RWPE2 (cell line): ENCODE results near the gene DPYSL4.
A peak's percentile ranks its signal among the peaks of the same experiment; 100 is the strongest.

Experiments used
- ATAC-seq: fragments of 200-7000 bp; cut with Tn5 transposase; 3 replicates; pipeline ENCODE4 v1.9.1; 2021; ENCODE audit warnings: low read depth
- DNase-seq: peaks from one replicate; pipeline ENCODE4 v3.0.0-alpha.2; 2020; ENCODE audit warnings: low spot score
- H3K27ac ChIP-seq: fragments of 450-650 bp; 2 replicates; pipeline ENCODE4 v1.5.1; 2017; ENCODE audit warnings: mild to moderate bottlenecking; ENCODE audit not compliant: poor library complexity, severe bottlenecking
- H3K27me3 ChIP-seq: fragments of 250-450 bp; sonication (Bioruptor Pico); 2 replicates; pipeline ENCODE4 v1.5.1; 2021; ENCODE audit warnings: mild to moderate bottlenecking, moderate library complexity; ENCODE audit not compliant: insufficient read depth, poor library complexity, severe bottlenecking
- H3K36me3 ChIP-seq: fragments of 250-450 bp; sonication (Bioruptor Pico); 2 replicates; pipeline ENCODE4 v1.5.1; 2020; ENCODE audit warnings: low read depth, mild to moderate bottlenecking, moderate library complexity
- H3K4me1 ChIP-seq: fragments of 250-450 bp; sonication (Bioruptor Pico); 2 replicates; pipeline ENCODE4 v1.5.1; 2021; ENCODE audit warnings: mild to moderate bottlenecking, moderate library complexity; ENCODE audit not compliant: insufficient read depth, poor library complexity, severe bottlenecking
- H3K4me3 ChIP-seq: fragments of 250-450 bp; sonication (Bioruptor Pico); 2 replicates; pipeline ENCODE4 v1.5.1; 2021; ENCODE audit warnings: mild to moderate bottlenecking, moderate library complexity; ENCODE audit not compliant: severe bottlenecking
- H3K9me3 ChIP-seq: fragments of 250-450 bp; sonication (Bioruptor Pico); 2 replicates; pipeline ENCODE4 v1.5.1; 2021; ENCODE audit warnings: mild to moderate bottlenecking, moderate library complexity; ENCODE audit not compliant: severe bottlenecking
- TF ChIP-seq, protein P1 (sequence below): fragments of 450-650 bp; IDR thresholded peaks from one replicate; pipeline ENCODE4 v1.5.1; 2017; ENCODE audit warnings: mild to moderate bottlenecking, moderate library complexity; ENCODE audit not compliant: poor library complexity, severe bottlenecking

DPYSL4 gene

DNA sequence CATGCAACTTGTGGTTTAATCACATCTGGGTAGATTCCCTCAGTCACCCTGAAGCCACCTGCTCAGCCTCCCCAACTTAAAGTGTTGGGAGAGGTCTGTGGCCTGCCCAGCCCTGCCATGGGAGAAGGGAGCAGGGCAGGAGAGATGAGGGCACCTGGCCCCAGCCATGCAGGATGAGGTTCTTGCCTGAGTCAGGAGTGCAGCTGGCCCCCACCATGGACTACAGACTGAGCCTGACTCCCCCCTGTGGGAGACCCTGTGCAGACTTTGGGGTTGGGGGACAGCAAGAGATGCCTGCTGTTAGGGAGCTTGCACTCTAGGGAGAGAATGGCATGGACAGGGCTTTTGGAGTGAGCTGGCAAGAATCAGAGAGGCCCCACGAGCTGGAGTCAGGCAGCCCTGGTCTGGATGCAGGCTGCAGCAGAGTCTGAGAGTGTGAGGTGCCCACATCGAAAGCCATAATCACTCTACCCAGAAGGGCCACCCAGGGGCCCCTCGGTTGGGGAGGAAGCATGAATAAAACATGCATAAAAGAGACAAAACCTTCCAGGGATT is 34.7 kb upstream of the DPYSL4 start:
- DNase-seq (peak; percentile 45), ATAC-seq (no peak)
- Histone ChIP-seq H3K36me3 (no peaks in the 10 kb centered on the region), H3K27ac (no peak overlapping the region), H3K4me1 (no peaks in the 10 kb centered on the region), H3K9me3 (no peaks in the 10 kb centered on the region), H3K4me3 (no peak overlapping the region), H3K27me3 (no peaks in the 10 kb centered on the region)
- TF ChIP-seq, protein P1, sequence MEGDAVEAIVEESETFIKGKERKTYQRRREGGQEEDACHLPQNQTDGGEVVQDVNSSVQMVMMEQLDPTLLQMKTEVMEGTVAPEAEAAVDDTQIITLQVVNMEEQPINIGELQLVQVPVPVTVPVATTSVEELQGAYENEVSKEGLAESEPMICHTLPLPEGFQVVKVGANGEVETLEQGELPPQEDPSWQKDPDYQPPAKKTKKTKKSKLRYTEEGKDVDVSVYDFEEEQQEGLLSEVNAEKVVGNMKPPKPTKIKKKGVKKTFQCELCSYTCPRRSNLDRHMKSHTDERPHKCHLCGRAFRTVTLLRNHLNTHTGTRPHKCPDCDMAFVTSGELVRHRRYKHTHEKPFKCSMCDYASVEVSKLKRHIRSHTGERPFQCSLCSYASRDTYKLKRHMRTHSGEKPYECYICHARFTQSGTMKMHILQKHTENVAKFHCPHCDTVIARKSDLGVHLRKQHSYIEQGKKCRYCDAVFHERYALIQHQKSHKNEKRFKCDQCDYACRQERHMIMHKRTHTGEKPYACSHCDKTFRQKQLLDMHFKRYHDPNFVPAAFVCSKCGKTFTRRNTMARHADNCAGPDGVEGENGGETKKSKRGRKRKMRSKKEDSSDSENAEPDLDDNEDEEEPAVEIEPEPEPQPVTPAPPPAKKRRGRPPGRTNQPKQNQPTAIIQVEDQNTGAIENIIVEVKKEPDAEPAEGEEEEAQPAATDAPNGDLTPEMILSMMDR, result no peak

DNA sequence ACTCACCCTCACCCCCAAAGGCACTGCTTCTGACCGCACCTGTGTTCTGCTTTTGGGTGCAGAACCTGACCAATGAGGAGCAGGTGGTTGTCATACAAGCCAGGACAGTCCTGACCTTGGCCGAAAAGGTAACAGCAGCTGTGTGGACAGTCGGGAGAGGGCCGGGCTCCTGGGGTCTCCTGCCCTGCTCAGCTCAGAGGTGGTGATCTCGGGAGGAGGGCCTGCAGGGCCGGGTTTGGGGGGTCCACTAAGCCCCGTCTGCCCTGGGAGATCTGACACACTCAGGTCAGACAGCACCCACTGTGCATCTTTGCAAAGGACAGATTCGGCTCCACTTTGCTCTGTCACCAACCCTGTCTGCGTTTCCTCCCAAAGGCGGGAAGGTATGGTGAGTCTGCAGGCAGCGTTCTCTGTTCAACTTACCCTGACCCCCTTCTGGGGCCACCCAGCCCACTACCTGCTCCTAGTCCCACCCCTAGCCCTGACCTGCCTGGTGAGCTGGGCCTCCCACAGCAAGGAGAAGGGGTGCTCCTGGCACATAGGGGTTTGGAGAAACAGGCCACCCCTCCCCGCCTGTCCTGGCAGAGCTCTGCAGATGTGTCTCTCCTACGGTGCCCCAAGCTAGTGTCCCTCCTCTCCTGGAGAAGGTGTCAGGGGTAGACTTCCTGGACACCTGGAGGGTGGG is 33.7 kb upstream of the DPYSL4 start:
- DNase-seq (no peak), ATAC-seq (no peak)

DNA sequence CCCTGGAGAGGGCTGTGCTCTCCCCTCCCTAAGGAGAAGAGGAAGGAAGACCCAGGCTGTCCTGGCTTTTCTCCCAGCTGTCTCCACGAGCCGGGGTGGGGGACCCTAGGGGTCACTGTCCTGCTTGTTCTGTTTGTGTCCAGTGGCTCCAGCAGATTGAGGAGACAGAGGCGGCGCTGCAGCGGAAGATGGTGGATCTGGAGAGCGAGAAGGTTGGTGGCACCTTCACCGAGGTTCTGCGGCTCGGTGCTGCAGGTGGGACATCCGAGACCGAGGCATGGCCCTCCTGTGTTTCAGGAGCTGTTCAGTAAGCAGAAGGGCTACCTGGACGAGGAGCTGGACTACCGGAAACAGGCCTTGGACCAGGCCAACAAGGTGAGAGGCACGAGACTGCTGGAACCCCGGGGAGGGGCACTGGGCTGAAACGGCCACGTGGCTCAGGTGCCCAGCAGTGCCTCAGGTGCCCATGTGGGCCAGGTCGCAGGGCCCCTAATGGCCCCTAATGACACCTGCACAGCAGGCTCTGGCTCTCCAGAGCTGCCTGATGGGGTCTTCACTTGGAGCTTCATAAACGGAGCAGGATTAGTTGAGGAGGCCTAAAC is 33.0 kb upstream of the DPYSL4 start:
- H3K4me3 ChIP-seq, result no peak overlapping the region
- H3K27me3 ChIP-seq, result no peaks in the 10 kb centered on the region
- H3K27ac ChIP-seq, result no peak overlapping the region
- H3K4me1 ChIP-seq, result no peaks in the 10 kb centered on the region
- TF ChIP-seq, protein P1, result no peak
- no peak for DNase-seq
- no peak for ATAC-seq
- H3K36me3 ChIP-seq, result no peaks in the 10 kb centered on the region
- no peaks in the 10 kb centered on the region for H3K9me3 ChIP-seq

More for the DNA sequence above, 33.7 kb upstream of the DPYSL4 start:
- Histone ChIP-seq H3K36me3 (no peaks in the 10 kb centered on the region), H3K27ac (no peak overlapping the region), H3K27me3 (no peaks in the 10 kb centered on the region), H3K4me1 (no peaks in the 10 kb centered on the region), H3K9me3 (no peaks in the 10 kb centered on the region), H3K4me3 (no peak overlapping the region)
- TF ChIP-seq, protein P1, result no peak

DNA sequence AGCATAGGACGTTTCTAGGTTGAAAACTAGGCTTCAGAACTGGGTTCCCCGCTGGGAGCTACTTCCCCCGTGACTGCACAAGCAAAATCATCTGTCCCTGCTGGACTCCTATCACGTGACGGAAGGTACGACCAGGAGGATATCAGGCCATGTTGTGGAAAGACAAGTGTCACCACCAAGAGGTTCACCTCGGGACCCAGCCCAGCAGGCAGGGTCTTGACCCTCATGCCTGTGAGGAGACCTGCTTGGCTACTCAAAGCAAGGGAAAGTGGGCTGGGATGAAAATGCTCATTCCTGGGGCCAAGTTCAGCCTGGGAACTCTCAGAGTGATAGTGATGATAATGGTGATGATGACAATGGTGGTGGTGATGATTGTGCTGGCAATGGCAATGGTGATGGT is 32.3 kb upstream of the DPYSL4 start:
- H3K27me3 ChIP-seq, result no peaks in the 10 kb centered on the region
- TF ChIP-seq, protein P1, result no peak
- no peak for ATAC-seq
- no peaks in the 10 kb centered on the region for H3K36me3 ChIP-seq
- no peak overlapping the region for H3K27ac ChIP-seq
- DNase-seq, result no peak
- no peaks in the 10 kb centered on the region for H3K4me1 ChIP-seq
- H3K4me3 ChIP-seq, result no peak overlapping the region
- no peaks in the 10 kb centered on the region for H3K9me3 ChIP-seq

DNA sequence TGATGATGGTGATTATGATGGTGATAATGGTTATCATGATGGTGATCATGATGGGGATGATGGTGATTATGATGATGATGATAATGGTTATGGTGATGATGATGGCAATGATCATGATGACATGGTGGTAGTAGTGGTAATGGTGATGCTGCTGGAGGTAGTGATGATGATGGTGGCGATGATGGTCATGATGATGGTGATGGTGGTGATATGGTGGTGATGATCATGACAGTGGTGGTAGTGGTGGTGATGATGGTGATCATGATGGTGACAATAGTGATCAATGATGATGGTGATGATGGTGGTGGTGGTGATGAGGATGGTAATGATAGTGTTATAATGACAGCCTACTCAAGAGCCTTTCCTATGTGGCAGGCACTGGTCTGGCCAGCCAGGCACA is 31.8 kb upstream of the DPYSL4 start:
- no peaks in the 10 kb centered on the region for H3K36me3 ChIP-seq
- no peak overlapping the region for H3K4me3 ChIP-seq
- H3K27ac ChIP-seq, result no peak overlapping the region
- TF ChIP-seq, protein P1, result no peak
- no peak for ATAC-seq
- no peaks in the 10 kb centered on the region for H3K4me1 ChIP-seq
- no peaks in the 10 kb centered on the region for H3K9me3 ChIP-seq
- DNase-seq, result no peak
- no peaks in the 10 kb centered on the region for H3K27me3 ChIP-seq
